HEK293 (cell line): Measurements from ENCODE around the gene MFSD2A.

Experiments used
- HOXC10 ChIP-seq: sonication (generic); formaldehyde crosslinking; IDR thresholded peaks from 2 replicates; pipeline ENCODE4 v1.8.1; 2023; ENCODE audit warnings: mild to moderate bottlenecking, missing genetic modification reagents
- ZNF121 ChIP-seq: fragments of 450-650 bp; formaldehyde crosslinking; IDR thresholded peaks from 2 replicates; pipeline ENCODE4 v1.5.1; 2016; ENCODE audit warnings: missing biosample characterization, missing genetic modification characterization
- ZNF140 ChIP-seq: fragments of 450-650 bp; formaldehyde crosslinking; IDR thresholded peaks from 2 replicates; pipeline ENCODE4 v1.5.1; 2016; ENCODE audit warnings: missing biosample characterization, missing genetic modification characterization
- ZNF302 ChIP-seq: fragments of 450-650 bp; formaldehyde crosslinking; IDR thresholded peaks from 2 replicates; pipeline ENCODE4 v1.5.1; 2016; ENCODE audit warnings: missing biosample characterization, missing genetic modification characterization, low read depth
- ZNF416 ChIP-seq: fragments of 450-650 bp; formaldehyde crosslinking; IDR thresholded peaks from 2 replicates; pipeline ENCODE4 v1.5.1; 2016; ENCODE audit warnings: missing biosample characterization, missing genetic modification characterization
- ZNF426 ChIP-seq: fragments of 450-650 bp; formaldehyde crosslinking; IDR thresholded peaks from 2 replicates; pipeline ENCODE4 v1.5.1; 2017; ENCODE audit warnings: missing biosample characterization, missing genetic modification characterization, mild to moderate bottlenecking, inconsistent platforms, moderate library complexity
- ZNF433 ChIP-seq: fragments of 450-650 bp; formaldehyde crosslinking; IDR thresholded peaks from 2 replicates; pipeline ENCODE4 v1.5.1; 2016; ENCODE audit warnings: missing biosample characterization, missing genetic modification characterization, low read depth
- ZNF518A ChIP-seq: fragments of 450-650 bp; formaldehyde crosslinking; conservative IDR thresholded peaks from 2 replicates; pipeline ENCODE4 v1.5.1; 2016; ENCODE audit warnings: low read depth, missing biosample characterization, missing genetic modification characterization
- ZNF530 ChIP-seq: fragments of 450-650 bp; formaldehyde crosslinking; IDR thresholded peaks from 2 replicates; pipeline ENCODE4 v1.5.1; 2016; ENCODE audit warnings: low read depth, missing biosample characterization, missing genetic modification characterization
- ZNF571 ChIP-seq: fragments of 450-650 bp; formaldehyde crosslinking; IDR thresholded peaks from 2 replicates; pipeline ENCODE4 v1.5.0; 2017; ENCODE audit warnings: missing biosample characterization, missing genetic modification characterization
- ZNF624 ChIP-seq: fragments of 450-650 bp; formaldehyde crosslinking; IDR thresholded peaks from 2 replicates; pipeline ENCODE4 v1.5.1; 2017; ENCODE audit warnings: missing biosample characterization, missing genetic modification characterization
- ZNF692 ChIP-seq: fragments of 450-650 bp; formaldehyde crosslinking; IDR thresholded peaks from 2 replicates; pipeline ENCODE4 v1.5.1; 2016; ENCODE audit warnings: missing biosample characterization, missing genetic modification characterization
- ZSCAN23 ChIP-seq: fragments of 450-650 bp; formaldehyde crosslinking; IDR thresholded peaks from 2 replicates; pipeline ENCODE4 v1.5.1; 2016; ENCODE audit warnings: missing biosample characterization, missing genetic modification characterization
- TF ChIP-seq, protein P1 (sequence below): fragments of 450-650 bp; formaldehyde crosslinking; IDR thresholded peaks from 2 replicates; pipeline ENCODE4 v1.5.1; 2016; ENCODE audit warnings: missing biosample characterization, missing genetic modification characterization
- TF ChIP-seq, protein P2 (sequence below): fragments of 450-650 bp; formaldehyde crosslinking; IDR thresholded peaks from 2 replicates; pipeline ENCODE4 v1.5.1; 2016; ENCODE audit warnings: missing biosample characterization, missing genetic modification characterization
- TF ChIP-seq, protein P3 (sequence below): fragments of 450-650 bp; formaldehyde crosslinking; IDR thresholded peaks from 2 replicates; pipeline ENCODE4 v1.5.1; 2016; ENCODE audit warnings: missing biosample characterization, missing genetic modification characterization
- TF ChIP-seq, protein P4 (sequence below): sonication (generic); formaldehyde crosslinking; IDR thresholded peaks from 2 replicates; pipeline ENCODE4 v1.8.1; 2022; ENCODE audit warnings: mild to moderate bottlenecking, moderate library complexity, missing genetic modification reagents
- TF ChIP-seq, protein P5 (sequence below): fragments of 450-650 bp; formaldehyde crosslinking; IDR thresholded peaks from 2 replicates; pipeline ENCODE4 v1.5.1; 2016; ENCODE audit warnings: missing biosample characterization, missing genetic modification characterization
- TF ChIP-seq, protein P6 (sequence below): fragments of 450-650 bp; formaldehyde crosslinking; IDR thresholded peaks from 2 replicates; pipeline ENCODE4 v1.5.1; 2016; ENCODE audit warnings: missing biosample characterization, missing genetic modification characterization
- TF ChIP-seq, protein P7 (sequence below): fragments of 450-650 bp; IDR thresholded peaks from 2 replicates; pipeline ENCODE4 v1.5.1; 2018; ENCODE audit warnings: missing biosample characterization, missing genetic modification characterization

The MFSD2A gene

DNA sequence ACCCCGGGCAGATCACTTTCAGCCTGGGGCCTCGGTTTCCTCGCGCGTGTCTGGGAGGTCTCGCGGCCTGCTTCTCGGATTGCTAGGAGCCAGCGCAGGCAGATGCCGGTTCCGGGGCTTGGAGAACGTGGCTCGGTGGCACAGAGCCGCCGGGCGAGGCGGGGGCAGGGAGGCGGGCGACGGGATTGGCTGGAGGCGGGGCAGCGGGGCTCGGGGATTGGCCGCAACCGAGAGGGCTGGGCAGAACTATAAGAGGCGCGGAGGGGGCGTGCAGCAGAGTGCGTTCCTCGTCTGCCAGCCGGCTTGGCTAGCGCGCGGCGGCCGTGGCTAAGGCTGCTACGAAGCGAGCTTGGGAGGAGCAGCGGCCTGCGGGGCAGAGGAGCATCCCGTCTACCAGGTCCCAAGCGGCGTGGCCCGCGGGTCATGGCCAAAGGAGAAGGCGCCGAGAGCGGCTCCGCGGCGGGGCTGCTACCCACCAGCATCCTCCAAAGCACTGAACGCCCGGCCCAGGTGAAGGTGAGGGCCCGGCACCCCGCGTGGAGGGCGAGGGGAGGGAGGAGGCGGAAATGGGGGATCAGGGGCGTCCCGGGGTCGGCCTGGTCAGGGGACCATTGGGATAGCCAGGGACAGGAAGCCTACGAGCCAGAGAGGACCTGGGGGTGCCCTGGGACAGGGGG is at the start of gene MFSD2A (continued):
- TF ChIP-seq ZNF530 (tag by site-specific recombination) (no peak), ZSCAN23 (tag by site-specific recombination) (no peak), ZNF624 (tag by site-specific recombination) (no peak), ZNF121 (tag by site-specific recombination) (no peak), ZNF571 (tag by site-specific recombination) (no peak), ZNF302 (no peak), ZNF426 (tag by site-specific recombination) (no peak), HOXC10 (CRISPR knock-in tag) (no peak), ZNF416 (tag by site-specific recombination) (no peak), ZNF692 (tag by site-specific recombination) (peak; percentile 61), ZNF433 (tag by site-specific recombination) (no peak), ZNF518A (tag by site-specific recombination) (no peak), ZNF140 (no peak)
- TF ChIP-seq, protein P1, sequence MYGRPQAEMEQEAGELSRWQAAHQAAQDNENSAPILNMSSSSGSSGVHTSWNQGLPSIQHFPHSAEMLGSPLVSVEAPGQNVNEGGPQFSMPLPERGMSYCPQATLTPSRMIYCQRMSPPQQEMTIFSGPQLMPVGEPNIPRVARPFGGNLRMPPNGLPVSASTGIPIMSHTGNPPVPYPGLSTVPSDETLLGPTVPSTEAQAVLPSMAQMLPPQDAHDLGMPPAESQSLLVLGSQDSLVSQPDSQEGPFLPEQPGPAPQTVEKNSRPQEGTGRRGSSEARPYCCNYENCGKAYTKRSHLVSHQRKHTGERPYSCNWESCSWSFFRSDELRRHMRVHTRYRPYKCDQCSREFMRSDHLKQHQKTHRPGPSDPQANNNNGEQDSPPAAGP: 0 out of 2 replicates have a peak, but pooled peaks have one; percentile 70
- TF ChIP-seq, protein P2, sequence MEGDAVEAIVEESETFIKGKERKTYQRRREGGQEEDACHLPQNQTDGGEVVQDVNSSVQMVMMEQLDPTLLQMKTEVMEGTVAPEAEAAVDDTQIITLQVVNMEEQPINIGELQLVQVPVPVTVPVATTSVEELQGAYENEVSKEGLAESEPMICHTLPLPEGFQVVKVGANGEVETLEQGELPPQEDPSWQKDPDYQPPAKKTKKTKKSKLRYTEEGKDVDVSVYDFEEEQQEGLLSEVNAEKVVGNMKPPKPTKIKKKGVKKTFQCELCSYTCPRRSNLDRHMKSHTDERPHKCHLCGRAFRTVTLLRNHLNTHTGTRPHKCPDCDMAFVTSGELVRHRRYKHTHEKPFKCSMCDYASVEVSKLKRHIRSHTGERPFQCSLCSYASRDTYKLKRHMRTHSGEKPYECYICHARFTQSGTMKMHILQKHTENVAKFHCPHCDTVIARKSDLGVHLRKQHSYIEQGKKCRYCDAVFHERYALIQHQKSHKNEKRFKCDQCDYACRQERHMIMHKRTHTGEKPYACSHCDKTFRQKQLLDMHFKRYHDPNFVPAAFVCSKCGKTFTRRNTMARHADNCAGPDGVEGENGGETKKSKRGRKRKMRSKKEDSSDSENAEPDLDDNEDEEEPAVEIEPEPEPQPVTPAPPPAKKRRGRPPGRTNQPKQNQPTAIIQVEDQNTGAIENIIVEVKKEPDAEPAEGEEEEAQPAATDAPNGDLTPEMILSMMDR (tag by site-specific recombination): no peak
- TF ChIP-seq, protein P3, sequence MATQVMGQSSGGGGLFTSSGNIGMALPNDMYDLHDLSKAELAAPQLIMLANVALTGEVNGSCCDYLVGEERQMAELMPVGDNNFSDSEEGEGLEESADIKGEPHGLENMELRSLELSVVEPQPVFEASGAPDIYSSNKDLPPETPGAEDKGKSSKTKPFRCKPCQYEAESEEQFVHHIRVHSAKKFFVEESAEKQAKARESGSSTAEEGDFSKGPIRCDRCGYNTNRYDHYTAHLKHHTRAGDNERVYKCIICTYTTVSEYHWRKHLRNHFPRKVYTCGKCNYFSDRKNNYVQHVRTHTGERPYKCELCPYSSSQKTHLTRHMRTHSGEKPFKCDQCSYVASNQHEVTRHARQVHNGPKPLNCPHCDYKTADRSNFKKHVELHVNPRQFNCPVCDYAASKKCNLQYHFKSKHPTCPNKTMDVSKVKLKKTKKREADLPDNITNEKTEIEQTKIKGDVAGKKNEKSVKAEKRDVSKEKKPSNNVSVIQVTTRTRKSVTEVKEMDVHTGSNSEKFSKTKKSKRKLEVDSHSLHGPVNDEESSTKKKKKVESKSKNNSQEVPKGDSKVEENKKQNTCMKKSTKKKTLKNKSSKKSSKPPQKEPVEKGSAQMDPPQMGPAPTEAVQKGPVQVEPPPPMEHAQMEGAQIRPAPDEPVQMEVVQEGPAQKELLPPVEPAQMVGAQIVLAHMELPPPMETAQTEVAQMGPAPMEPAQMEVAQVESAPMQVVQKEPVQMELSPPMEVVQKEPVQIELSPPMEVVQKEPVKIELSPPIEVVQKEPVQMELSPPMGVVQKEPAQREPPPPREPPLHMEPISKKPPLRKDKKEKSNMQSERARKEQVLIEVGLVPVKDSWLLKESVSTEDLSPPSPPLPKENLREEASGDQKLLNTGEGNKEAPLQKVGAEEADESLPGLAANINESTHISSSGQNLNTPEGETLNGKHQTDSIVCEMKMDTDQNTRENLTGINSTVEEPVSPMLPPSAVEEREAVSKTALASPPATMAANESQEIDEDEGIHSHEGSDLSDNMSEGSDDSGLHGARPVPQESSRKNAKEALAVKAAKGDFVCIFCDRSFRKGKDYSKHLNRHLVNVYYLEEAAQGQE (tag by site-specific recombination): no peak
- TF ChIP-seq, protein P4, sequence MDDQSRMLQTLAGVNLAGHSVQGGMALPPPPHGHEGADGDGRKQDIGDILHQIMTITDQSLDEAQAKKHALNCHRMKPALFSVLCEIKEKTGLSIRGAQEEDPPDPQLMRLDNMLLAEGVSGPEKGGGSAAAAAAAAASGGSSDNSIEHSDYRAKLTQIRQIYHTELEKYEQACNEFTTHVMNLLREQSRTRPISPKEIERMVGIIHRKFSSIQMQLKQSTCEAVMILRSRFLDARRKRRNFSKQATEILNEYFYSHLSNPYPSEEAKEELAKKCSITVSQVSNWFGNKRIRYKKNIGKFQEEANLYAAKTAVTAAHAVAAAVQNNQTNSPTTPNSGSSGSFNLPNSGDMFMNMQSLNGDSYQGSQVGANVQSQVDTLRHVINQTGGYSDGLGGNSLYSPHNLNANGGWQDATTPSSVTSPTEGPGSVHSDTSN (CRISPR knock-in tag): peak; percentile 52; the same call in 1 of the 2 replicates
- TF ChIP-seq, protein P5, sequence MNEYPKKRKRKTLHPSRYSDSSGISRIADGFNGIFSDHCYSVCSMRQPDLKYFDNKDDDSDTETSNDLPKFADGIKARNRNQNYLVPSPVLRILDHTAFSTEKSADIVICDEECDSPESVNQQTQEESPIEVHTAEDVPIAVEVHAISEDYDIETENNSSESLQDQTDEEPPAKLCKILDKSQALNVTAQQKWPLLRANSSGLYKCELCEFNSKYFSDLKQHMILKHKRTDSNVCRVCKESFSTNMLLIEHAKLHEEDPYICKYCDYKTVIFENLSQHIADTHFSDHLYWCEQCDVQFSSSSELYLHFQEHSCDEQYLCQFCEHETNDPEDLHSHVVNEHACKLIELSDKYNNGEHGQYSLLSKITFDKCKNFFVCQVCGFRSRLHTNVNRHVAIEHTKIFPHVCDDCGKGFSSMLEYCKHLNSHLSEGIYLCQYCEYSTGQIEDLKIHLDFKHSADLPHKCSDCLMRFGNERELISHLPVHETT (tag by site-specific recombination): no peak
- TF ChIP-seq, protein P6, sequence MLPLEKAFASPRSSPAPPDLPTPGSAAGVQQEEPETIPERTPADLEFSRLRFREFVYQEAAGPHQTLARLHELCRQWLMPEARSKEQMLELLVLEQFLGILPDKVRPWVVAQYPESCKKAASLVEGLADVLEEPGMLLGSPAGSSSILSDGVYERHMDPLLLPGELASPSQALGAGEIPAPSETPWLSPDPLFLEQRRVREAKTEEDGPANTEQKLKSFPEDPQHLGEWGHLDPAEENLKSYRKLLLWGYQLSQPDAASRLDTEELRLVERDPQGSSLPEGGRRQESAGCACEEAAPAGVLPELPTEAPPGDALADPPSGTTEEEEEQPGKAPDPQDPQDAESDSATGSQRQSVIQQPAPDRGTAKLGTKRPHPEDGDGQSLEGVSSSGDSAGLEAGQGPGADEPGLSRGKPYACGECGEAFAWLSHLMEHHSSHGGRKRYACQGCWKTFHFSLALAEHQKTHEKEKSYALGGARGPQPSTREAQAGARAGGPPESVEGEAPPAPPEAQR (tag by site-specific recombination): no peak
- TF ChIP-seq, protein P7, sequence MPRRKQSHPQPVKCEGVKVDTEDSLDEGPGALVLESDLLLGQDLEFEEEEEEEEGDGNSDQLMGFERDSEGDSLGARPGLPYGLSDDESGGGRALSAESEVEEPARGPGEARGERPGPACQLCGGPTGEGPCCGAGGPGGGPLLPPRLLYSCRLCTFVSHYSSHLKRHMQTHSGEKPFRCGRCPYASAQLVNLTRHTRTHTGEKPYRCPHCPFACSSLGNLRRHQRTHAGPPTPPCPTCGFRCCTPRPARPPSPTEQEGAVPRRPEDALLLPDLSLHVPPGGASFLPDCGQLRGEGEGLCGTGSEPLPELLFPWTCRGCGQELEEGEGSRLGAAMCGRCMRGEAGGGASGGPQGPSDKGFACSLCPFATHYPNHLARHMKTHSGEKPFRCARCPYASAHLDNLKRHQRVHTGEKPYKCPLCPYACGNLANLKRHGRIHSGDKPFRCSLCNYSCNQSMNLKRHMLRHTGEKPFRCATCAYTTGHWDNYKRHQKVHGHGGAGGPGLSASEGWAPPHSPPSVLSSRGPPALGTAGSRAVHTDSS: no peak
